ENCODE data around the gene ADAM19.

The ADAM19 gene

DNA sequence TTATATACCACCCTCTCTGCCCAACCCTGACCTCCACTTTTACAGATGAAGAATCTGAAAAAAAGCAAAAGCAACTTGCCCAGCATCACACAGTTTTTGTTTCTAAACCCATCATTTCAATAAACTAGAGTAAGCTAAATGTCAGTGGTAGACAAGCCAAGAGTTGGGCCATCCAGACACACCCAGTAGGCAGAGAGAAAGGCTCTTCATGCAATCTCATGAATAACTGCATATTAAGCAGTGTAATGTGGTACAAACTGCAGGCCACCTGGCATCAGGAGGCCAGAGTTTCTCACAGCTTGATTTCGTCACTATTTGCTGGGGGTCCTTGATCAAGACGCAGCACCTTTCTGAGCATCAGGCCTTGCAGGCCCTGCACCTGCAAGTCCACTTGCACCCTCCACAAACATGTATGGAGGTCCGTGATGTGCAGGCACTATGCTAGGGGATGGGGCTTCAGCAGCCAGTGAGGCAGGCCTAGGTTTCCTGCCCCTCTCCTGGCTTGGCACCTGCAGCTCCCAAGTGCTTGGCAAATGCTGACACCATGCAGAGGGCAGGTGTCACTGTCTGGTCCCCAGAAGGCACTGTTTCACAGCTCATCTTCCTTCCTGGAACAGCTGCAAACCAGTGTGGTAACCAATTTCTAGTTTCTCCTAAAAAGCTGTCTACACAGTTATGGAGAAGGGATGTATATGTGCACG lies 29.8 kb downstream of the ADAM19 start:
- DNase-seq (ENCODE audit: low spot score), result no peak
- ChIA-PET CTCF (no interaction called here), POLR2A (ENCODE audit: low non-redundant PET) (no interaction called here)
- no peak overlapping the region for H3K27ac ChIP-seq
- TF ChIP-seq, protein P1, sequence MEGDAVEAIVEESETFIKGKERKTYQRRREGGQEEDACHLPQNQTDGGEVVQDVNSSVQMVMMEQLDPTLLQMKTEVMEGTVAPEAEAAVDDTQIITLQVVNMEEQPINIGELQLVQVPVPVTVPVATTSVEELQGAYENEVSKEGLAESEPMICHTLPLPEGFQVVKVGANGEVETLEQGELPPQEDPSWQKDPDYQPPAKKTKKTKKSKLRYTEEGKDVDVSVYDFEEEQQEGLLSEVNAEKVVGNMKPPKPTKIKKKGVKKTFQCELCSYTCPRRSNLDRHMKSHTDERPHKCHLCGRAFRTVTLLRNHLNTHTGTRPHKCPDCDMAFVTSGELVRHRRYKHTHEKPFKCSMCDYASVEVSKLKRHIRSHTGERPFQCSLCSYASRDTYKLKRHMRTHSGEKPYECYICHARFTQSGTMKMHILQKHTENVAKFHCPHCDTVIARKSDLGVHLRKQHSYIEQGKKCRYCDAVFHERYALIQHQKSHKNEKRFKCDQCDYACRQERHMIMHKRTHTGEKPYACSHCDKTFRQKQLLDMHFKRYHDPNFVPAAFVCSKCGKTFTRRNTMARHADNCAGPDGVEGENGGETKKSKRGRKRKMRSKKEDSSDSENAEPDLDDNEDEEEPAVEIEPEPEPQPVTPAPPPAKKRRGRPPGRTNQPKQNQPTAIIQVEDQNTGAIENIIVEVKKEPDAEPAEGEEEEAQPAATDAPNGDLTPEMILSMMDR (conservative IDR thresholded peaks at IDR 0.05; ENCODE audit: low read depth), result no peak

DNA sequence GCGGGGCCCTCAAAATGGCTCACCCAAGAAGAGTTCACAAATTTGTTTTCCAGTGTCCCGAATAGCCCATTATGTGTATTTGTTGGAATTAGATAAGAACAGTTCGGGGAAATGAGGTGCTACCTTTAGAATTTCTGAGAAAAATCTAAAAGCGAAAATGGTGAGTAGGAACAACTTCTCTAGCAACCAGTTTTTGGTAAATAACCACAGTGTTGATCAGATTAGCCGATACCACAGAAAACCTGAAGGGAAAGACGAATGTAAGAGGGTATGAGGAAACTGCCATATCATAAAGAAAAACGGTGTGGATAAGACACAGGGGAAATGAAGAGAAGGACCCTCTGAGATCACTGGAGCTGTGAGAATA lies 31.0 kb downstream of the ADAM19 start:
- CTCF ChIA-PET, result no interaction called here
- DNase-seq (ENCODE audit: low spot score), result no peak
- no peak overlapping the region for H3K27ac ChIP-seq

DNA sequence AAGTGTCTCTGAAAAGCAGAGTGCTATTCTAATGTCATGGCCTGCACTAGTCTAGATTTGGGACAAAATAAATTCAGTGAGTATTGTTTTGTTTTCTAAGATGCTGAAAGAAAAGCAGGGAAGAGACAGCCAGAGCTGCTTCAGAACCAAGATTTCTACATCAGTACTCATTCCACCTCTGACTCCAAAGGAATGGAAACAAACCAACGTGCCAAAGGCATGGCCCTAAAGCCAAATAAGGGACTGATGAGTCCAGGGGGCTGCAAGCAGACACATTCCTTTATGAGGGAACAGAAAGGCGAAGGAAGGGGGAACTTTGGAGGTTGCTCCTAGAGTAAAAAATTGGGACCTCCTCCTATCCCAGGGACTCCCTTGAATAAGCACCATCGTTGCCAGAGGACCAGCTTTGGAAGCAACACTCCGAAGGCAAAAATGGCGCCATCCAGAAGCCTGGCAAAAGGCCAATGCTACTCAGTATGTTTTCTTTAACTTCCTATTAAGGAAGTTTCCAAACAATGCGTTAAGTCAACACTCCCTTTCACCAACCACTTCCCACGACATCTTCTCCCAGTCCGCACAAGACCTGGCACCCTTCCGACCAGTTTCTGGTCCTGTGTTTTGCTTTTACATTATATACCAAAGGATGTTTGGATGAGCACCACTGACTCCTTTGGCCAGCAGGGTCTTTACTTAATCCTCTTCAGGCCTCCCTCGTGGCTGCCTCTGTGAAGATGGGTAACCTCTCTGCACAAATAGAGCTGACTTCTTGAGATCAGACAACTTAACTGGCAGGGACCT lies 31.6 kb downstream of the ADAM19 start:
- ChIA-PET CTCF (interaction anchor here (0.5 kb wide), 1 partner anchor 49 kb away, joined by 7 read pairs; no protein-coding TSS in a partner anchor), POLR2A (ENCODE audit: low non-redundant PET) (no interaction called here)
- TF ChIP-seq, protein P1 (conservative IDR thresholded peaks at IDR 0.05; ENCODE audit: low read depth), result no peak
- no peak for DNase-seq (ENCODE audit: low spot score)
- H3K27ac ChIP-seq, result no peak overlapping the region

More for the DNA sequence above, 31.0 kb downstream of the ADAM19 start:
- TF ChIP-seq, protein P1 (conservative IDR thresholded peaks at IDR 0.05; ENCODE audit: low read depth), result no peak
- POLR2A ChIA-PET (ENCODE audit: low non-redundant PET), result no interaction called here

DNA sequence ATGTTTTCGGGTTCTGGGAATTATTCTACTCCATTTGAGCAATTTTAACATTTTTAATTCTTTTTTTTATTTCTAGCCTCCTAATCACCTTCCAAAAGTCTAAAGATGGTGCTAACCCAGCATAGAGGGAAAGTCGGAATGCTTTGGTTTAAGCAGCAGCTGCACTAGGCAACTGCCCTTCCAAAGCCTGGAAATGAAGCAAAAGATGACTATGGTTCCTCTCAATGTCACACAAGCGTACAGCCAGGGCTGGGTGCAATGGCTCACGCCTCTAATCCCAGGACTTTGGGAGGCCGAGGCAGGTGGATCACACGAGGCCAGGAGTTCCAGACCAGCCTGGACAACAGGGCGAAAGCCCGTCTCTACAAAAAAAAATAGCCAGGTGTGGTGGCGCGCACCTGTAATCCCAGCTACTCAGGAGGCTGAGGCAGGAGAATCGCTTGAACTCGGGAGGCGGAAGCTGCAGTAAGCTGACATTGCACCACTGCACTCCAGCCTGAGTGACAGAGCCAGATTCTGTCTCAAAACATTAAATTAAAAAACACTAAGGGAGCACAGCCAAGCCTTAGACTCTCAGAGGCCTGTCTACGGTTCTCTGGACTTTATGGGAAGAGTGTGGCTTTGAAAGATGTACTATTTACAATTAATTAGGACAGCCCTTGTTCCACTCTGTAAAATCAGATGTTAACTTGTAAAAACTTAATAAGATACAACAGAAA lies 33.1 kb downstream of the ADAM19 start:
- H3K27ac ChIP-seq, result no peak overlapping the region
- TF ChIP-seq, protein P1 (conservative IDR thresholded peaks at IDR 0.05; ENCODE audit: low read depth), result no peak
- DNase-seq (ENCODE audit: low spot score), result no peak
- ChIA-PET CTCF (no interaction called here), POLR2A (ENCODE audit: low non-redundant PET) (no interaction called here)

DNA sequence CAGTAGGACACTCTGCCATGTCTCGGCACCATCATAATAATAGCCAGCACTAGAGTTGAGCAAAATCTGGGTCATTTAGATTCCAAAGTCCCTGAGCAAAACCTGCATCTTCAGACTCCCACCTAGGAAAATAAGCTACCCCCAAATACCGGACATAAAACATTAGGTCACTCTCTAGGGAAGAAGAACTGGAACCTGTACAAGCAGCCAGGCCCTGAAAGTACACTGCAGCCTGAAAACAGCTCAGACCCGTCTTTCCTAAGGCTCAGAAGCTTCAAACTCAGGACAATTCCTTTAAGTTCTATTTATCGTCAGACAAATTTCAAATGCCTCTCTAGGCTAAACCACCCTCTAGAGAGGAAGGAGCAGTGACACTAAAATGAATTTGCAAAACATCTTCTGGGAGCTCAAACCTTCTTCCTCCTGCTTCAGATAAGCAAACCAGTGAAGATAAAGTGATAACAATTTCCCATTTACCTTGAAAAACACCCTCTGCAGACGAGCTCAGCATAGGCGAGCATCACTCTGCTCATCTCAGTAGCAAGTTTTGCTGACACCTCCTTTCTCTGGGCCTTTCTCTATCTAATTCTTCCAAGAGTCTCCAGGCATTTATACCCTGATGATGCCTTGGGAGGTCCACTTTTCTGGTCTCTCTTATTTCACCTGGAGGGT lies 34.0 kb downstream of the ADAM19 start:
- CTCF ChIA-PET, result interaction anchor here (0.6 kb wide), 2 partner anchors 70 to 212 kb away, joined by 4 read pairs; no protein-coding TSS in a partner anchor
- DNase-seq (ENCODE audit: low spot score), result no peak
- no peak overlapping the region for H3K27ac ChIP-seq
- TF ChIP-seq, protein P1 (conservative IDR thresholded peaks at IDR 0.05; ENCODE audit: low read depth), result no peak
- POLR2A ChIA-PET (ENCODE audit: low non-redundant PET), result no interaction called here
